AG09319 (cell line): ENCODE data around the gene KDM4C.
"Not testable (repeated sequence)": the region's sequence is repeated elsewhere in the genome, so short reads cannot be mapped to it uniquely, and the experiment has no call there.

Experiments used
- DNase-seq: peaks from one replicate; pipeline ENCODE4 v3.0.0-alpha.2; 2010; ENCODE audit warnings: low read depth; ENCODE audit errors: extremely low read depth
- CTCF ChIP-seq: IDR thresholded peaks from 2 replicates; pipeline ENCODE4 v1.5.1; 2011; ENCODE audit warnings: low read depth, mild to moderate bottlenecking, inconsistent platforms, low read length, moderate library complexity

Gene KDM4C

GRCh38 chr9:7008411-7008810, 250.6 kb downstream of the KDM4C start:
- no peak for TF ChIP-seq CTCF
- DNase-seq: no peak

- TF ChIP-seq CTCF: no peak
These were observed 251.3 kb downstream of the KDM4C start for GRCh38 chr9:7009065-7009464.

GRCh38 chr9:7011395-7012067, 253.8 kb downstream of the KDM4C start:
- no peak for TF ChIP-seq CTCF
- DNase-seq: no peak

More at GRCh38 chr9:7009065-7009464, 251.3 kb downstream of the KDM4C start:
- DNase-seq: no peak

GRCh38 chr9:7027996-7028395, 270.2 kb downstream of the KDM4C start:
- no peak for TF ChIP-seq CTCF
- no peak for DNase-seq

GRCh38 chr9:7028591-7028990, 270.8 kb downstream of the KDM4C start:
- no peak for DNase-seq
- TF ChIP-seq CTCF: no peak

- not testable (repeated sequence) for DNase-seq
These were observed 273.2 kb downstream of the KDM4C start for GRCh38 chr9:7030943-7031342.

GRCh38 chr9:7033076-7034045, 275.6 kb downstream of the KDM4C start:
- DNase-seq: no peak
- TF ChIP-seq CTCF: no peak
